ENCODE results near the gene TEX22. TPM values are rescaled to one million over a fixed set of nuclear protein-coding genes. Genes with fewer than 3 reads are reported as not detected.

Gene TEX22
- total and polyA plus RNA-seq, 4 donors: 0.02 to 0.14 (median 0.08) TPM; not detected in 1

DNA sequence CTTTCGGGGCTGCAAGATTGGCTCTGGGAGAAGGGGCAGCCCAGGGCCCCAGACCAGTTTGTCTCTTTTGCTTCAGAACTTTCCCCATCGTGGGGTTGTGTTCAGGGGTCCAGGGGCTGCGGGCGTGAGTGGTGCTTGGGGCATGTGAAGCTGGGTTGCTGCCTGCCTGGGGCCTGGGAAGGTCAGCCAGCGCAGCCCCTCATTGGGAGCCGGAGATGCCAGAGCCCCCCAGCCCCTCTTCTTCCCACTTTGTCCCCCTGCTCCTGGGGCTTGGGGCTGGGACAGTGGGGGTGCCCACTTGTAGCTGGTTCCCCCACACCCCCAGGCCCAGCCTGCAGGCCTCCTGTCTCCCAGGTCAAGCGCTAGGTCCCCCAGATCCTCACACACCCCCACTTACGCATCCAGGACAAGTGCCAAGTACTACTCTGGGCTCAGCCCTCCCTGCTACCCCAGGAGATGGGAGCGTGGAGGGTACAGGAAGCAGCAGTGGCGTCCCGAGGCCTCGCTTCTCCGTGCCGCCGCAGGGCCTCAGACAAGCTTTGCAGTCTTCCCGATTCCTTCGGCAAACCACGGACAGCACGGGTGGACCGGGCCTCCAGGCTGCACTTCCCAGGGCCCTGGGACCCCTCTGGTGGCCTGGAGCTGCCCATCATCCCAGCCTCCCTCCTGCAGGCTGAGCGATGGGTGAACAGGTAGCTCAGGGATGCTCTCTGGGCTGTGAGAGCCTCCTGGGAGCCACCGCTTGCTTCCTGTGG, 42.3 kb upstream of the TEX22 start:
- H3K36me3 ChIP-seq (ENCODE audit: control insufficient read depth in 4 of 4, insufficient read depth in 3 of 4, low read depth in 1 of 4, low read length in 3 of 4): peaks cover 0 to 7% (median 0%) of the 10 kb centered on the region in 4 donors
- no peak overlapping the region for H3K9ac ChIP-seq (ENCODE audit: low read depth in 1 of 2, low read length in 2 of 2)
- DNase-seq (ENCODE audit: low spot score): no peak
- no peaks in the 10 kb centered on the region for H3K9me3 ChIP-seq (ENCODE audit: control insufficient read depth in 4 of 4, low read length in 3 of 4)
- peaks cover 0 to 9% (median 2%) of the 10 kb centered on the region in 4 donors for H3K4me1 ChIP-seq (ENCODE audit: control insufficient read depth in 4 of 4, insufficient read depth in 4 of 4, low read length in 3 of 4)
- no peak overlapping the region for H3K4me3 ChIP-seq (ENCODE audit: low read depth in 1 of 3, low read length in 3 of 3)
- no peaks in the 10 kb centered on the region for H3K27me3 ChIP-seq (ENCODE audit: control insufficient read depth in 4 of 4, insufficient read depth in 4 of 4, low read length in 3 of 4)
- TF ChIP-seq, protein P1, sequence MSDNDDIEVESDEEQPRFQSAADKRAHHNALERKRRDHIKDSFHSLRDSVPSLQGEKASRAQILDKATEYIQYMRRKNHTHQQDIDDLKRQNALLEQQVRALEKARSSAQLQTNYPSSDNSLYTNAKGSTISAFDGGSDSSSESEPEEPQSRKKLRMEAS (IDR thresholded peaks at IDR 0.05): no peak
- TF ChIP-seq SP1 (IDR thresholded peaks at IDR 0.05) (no peak), HNF4A (conservative IDR thresholded peaks at IDR 0.05) (no peak), JUND (IDR thresholded peaks at IDR 0.05) (no peak), TAF1 (conservative IDR thresholded peaks at IDR 0.05) (no peak), RXRA (IDR thresholded peaks at IDR 0.05) (no peak), EGR1 (IDR thresholded peaks at IDR 0.05; ENCODE audit: low read depth in 2 of 2) (no peak), RAD21 (IDR thresholded peaks at IDR 0.05) (no peak), GABPA (IDR thresholded peaks at IDR 0.05 in 1 of 2, conservative IDR thresholded peaks at IDR 0.05 in 1 of 2) (no peak)
- TF ChIP-seq, protein P2, sequence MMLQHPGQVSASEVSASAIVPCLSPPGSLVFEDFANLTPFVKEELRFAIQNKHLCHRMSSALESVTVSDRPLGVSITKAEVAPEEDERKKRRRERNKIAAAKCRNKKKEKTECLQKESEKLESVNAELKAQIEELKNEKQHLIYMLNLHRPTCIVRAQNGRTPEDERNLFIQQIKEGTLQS (IDR thresholded peaks at IDR 0.05): no peak
- TF ChIP-seq, protein P3, sequence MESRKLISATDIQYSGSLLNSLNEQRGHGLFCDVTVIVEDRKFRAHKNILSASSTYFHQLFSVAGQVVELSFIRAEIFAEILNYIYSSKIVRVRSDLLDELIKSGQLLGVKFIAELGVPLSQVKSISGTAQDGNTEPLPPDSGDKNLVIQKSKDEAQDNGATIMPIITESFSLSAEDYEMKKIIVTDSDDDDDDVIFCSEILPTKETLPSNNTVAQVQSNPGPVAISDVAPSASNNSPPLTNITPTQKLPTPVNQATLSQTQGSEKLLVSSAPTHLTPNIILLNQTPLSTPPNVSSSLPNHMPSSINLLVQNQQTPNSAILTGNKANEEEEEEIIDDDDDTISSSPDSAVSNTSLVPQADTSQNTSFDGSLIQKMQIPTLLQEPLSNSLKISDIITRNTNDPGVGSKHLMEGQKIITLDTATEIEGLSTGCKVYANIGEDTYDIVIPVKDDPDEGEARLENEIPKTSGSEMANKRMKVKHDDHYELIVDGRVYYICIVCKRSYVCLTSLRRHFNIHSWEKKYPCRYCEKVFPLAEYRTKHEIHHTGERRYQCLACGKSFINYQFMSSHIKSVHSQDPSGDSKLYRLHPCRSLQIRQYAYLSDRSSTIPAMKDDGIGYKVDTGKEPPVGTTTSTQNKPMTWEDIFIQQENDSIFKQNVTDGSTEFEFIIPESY (IDR thresholded peaks at IDR 0.05): no peak
- TF ChIP-seq, protein P4, sequence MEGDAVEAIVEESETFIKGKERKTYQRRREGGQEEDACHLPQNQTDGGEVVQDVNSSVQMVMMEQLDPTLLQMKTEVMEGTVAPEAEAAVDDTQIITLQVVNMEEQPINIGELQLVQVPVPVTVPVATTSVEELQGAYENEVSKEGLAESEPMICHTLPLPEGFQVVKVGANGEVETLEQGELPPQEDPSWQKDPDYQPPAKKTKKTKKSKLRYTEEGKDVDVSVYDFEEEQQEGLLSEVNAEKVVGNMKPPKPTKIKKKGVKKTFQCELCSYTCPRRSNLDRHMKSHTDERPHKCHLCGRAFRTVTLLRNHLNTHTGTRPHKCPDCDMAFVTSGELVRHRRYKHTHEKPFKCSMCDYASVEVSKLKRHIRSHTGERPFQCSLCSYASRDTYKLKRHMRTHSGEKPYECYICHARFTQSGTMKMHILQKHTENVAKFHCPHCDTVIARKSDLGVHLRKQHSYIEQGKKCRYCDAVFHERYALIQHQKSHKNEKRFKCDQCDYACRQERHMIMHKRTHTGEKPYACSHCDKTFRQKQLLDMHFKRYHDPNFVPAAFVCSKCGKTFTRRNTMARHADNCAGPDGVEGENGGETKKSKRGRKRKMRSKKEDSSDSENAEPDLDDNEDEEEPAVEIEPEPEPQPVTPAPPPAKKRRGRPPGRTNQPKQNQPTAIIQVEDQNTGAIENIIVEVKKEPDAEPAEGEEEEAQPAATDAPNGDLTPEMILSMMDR (IDR thresholded peaks at IDR 0.05; ENCODE audit: low read depth, low read length, missing input control): no peak
- WGBS: 97% methylated on average over 22 of the region's 22 CpGs
- H3K27ac ChIP-seq (ENCODE audit: low read depth in 1 of 2, low read length in 2 of 2): no peak overlapping the region

DNA sequence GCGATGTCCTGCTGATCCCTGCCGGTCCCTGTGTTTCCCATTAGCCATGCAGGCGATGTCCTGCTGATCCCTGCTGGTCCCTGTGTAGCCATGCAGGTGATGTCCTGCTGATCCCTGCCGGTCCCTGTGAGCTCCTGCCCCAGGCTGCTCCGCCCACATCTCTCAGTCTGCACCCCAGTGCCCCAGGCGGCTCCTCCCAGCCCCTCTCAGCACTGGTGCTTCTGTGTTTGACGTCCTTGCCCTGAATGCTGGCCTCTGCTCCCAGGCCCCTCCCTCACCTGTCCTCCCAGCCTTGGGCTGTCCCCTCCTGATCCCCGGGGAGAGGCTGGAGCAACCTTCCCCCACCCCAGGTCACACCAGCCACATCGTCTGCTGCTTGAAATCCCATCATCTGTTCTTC, 41.4 kb upstream of the TEX22 start:
- no peak overlapping the region for H3K27ac ChIP-seq (ENCODE audit: low read depth in 1 of 2, low read length in 2 of 2)
- 91% methylated on average over 9 of the region's 9 CpGs for WGBS
- H3K4me1 ChIP-seq (ENCODE audit: control insufficient read depth in 4 of 4, insufficient read depth in 4 of 4, low read length in 3 of 4): peaks cover 0 to 3% (median 1%) of the 10 kb centered on the region in 4 donors
- H3K36me3 ChIP-seq (ENCODE audit: control insufficient read depth in 4 of 4, insufficient read depth in 3 of 4, low read depth in 1 of 4, low read length in 3 of 4): peaks cover 0 to 7% (median 0%) of the 10 kb centered on the region in 4 donors
- no peak for DNase-seq (ENCODE audit: low spot score)
- TF ChIP-seq FOXA1 (IDR thresholded peaks at IDR 0.05) (no peak), NR2F2 (IDR thresholded peaks at IDR 0.05) (no peak), GABPA (IDR thresholded peaks at IDR 0.05 in 1 of 2, conservative IDR thresholded peaks at IDR 0.05 in 1 of 2) (no peak), RAD21 (IDR thresholded peaks at IDR 0.05) (no peak), JUND (IDR thresholded peaks at IDR 0.05) (no peak), YY1 (IDR thresholded peaks at IDR 0.05) (no peak), HNF4G (IDR thresholded peaks at IDR 0.05) (no peak)
- TF ChIP-seq, protein P5, sequence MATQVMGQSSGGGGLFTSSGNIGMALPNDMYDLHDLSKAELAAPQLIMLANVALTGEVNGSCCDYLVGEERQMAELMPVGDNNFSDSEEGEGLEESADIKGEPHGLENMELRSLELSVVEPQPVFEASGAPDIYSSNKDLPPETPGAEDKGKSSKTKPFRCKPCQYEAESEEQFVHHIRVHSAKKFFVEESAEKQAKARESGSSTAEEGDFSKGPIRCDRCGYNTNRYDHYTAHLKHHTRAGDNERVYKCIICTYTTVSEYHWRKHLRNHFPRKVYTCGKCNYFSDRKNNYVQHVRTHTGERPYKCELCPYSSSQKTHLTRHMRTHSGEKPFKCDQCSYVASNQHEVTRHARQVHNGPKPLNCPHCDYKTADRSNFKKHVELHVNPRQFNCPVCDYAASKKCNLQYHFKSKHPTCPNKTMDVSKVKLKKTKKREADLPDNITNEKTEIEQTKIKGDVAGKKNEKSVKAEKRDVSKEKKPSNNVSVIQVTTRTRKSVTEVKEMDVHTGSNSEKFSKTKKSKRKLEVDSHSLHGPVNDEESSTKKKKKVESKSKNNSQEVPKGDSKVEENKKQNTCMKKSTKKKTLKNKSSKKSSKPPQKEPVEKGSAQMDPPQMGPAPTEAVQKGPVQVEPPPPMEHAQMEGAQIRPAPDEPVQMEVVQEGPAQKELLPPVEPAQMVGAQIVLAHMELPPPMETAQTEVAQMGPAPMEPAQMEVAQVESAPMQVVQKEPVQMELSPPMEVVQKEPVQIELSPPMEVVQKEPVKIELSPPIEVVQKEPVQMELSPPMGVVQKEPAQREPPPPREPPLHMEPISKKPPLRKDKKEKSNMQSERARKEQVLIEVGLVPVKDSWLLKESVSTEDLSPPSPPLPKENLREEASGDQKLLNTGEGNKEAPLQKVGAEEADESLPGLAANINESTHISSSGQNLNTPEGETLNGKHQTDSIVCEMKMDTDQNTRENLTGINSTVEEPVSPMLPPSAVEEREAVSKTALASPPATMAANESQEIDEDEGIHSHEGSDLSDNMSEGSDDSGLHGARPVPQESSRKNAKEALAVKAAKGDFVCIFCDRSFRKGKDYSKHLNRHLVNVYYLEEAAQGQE (IDR thresholded peaks at IDR 0.05): no peak
- TF ChIP-seq, protein P4 (IDR thresholded peaks at IDR 0.05; ENCODE audit: low read depth, low read length, missing input control): no peak
- TF ChIP-seq, protein P3 (IDR thresholded peaks at IDR 0.05): no peak
- TF ChIP-seq, protein P1 (IDR thresholded peaks at IDR 0.05): no peak
- TF ChIP-seq, protein P2 (IDR thresholded peaks at IDR 0.05): no peak
- no peaks in the 10 kb centered on the region for H3K9me3 ChIP-seq (ENCODE audit: control insufficient read depth in 4 of 4, low read length in 3 of 4)
- no peak overlapping the region for H3K4me3 ChIP-seq (ENCODE audit: low read depth in 1 of 3, low read length in 3 of 3)
- H3K27me3 ChIP-seq (ENCODE audit: control insufficient read depth in 4 of 4, insufficient read depth in 4 of 4, low read length in 3 of 4): no peaks in the 10 kb centered on the region
- no peak overlapping the region for H3K9ac ChIP-seq (ENCODE audit: low read depth in 1 of 2, low read length in 2 of 2)

Measured in liver (tissue), 9 donors.